ENCODE results near the gene RELB.

The RELB gene

GRCh38 chr19:45035755-45036154 is 34.5 kb downstream of the RELB start:
- Histone ChIP-seq H3K27me3 (ENCODE audit: insufficient read depth, low read length, poor library complexity) (no peaks in the 10 kb centered on the region), H3K4me1 (ENCODE audit: insufficient read depth, low read length) (peaks cover 21% of the 10 kb centered on the region), H3K27ac (ENCODE audit: low read length) (no peak overlapping the region), H4K20me1 (ENCODE audit: insufficient read depth, low read length) (peaks cover 15% of the 10 kb centered on the region), H2AFZ (ENCODE audit: low read depth, low read length) (no peak overlapping the region), H3K79me2 (ENCODE audit: insufficient read depth, low read length) (peaks cover 20% of the 10 kb centered on the region), H3K9ac (ENCODE audit: low read depth, low read length) (no peak overlapping the region), H3K9me3 (ENCODE audit: insufficient read depth, low read length, severe bottlenecking) (no peaks in the 10 kb centered on the region), H3K4me3 (ENCODE audit: low read depth in 1 of 2, low read length in 2 of 2) (no peak overlapping the region), H3K4me2 (ENCODE audit: insufficient read depth, low read length) (no peak overlapping the region), H3K36me3 (ENCODE audit: insufficient read depth, low read length) (peaks cover 14% of the 10 kb centered on the region)
- ATAC-seq (ENCODE audit: insufficient read depth, low read depth), result no peak
- no peak for DNase-seq
- TF ChIP-seq EZH2 (IDR thresholded peaks at IDR 0.05; ENCODE audit: borderline replicate concordance, low read depth, low read length, severe bottlenecking), result no peak
- TF ChIP-seq, protein P1, sequence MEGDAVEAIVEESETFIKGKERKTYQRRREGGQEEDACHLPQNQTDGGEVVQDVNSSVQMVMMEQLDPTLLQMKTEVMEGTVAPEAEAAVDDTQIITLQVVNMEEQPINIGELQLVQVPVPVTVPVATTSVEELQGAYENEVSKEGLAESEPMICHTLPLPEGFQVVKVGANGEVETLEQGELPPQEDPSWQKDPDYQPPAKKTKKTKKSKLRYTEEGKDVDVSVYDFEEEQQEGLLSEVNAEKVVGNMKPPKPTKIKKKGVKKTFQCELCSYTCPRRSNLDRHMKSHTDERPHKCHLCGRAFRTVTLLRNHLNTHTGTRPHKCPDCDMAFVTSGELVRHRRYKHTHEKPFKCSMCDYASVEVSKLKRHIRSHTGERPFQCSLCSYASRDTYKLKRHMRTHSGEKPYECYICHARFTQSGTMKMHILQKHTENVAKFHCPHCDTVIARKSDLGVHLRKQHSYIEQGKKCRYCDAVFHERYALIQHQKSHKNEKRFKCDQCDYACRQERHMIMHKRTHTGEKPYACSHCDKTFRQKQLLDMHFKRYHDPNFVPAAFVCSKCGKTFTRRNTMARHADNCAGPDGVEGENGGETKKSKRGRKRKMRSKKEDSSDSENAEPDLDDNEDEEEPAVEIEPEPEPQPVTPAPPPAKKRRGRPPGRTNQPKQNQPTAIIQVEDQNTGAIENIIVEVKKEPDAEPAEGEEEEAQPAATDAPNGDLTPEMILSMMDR (IDR thresholded peaks at IDR 0.05; ENCODE audit: borderline replicate concordance, extremely low read depth, low read length, poor library complexity, severe bottlenecking), result no peak

DNA sequence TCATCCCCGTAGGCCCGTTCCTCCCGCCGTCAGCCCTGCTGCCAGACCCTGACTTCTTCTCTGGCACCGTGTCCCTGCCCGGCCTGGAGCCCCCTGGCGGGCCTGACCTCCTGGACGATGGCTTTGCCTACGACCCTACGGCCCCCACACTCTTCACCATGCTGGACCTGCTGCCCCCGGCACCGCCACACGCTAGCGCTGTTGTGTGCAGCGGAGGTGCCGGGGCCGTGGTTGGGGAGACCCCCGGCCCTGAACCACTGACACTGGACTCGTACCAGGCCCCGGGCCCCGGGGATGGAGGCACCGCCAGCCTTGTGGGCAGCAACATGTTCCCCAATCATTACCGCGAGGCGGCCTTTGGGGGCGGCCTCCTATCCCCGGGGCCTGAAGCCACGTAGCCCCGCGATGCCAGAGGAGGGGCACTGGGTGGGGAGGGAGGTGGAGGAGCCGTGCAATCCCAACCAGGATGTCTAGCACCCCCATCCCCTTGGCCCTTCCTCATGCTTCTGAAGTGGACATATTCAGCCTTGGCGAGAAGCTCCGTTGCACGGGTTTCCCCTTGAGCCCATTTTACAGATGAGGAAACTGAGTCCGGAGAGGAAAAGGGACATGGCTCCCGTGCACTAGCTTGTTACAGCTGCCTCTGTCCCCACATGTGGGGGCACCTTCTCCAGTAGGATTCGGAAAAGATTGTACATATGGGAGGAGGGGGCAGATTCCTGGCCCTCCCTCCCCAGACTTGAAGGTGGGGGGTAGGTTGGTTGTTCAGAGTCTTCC is 36.3 kb downstream of the RELB start:
- H3K27ac ChIP-seq (ENCODE audit: low read length), result no peak overlapping the region
- peaks cover 37% of the 10 kb centered on the region for H3K79me2 ChIP-seq (ENCODE audit: insufficient read depth, low read length)
- H3K4me3 ChIP-seq (ENCODE audit: low read depth in 1 of 2, low read length in 2 of 2), result no peak overlapping the region
- no peak overlapping the region for H3K4me2 ChIP-seq (ENCODE audit: insufficient read depth, low read length)
- peaks cover 31% of the 10 kb centered on the region for H3K36me3 ChIP-seq (ENCODE audit: insufficient read depth, low read length)
- no peak overlapping the region for H3K9ac ChIP-seq (ENCODE audit: low read depth, low read length)
- H2AFZ ChIP-seq (ENCODE audit: low read depth, low read length), result no peak overlapping the region
- no peaks in the 10 kb centered on the region for H3K27me3 ChIP-seq (ENCODE audit: insufficient read depth, low read length, poor library complexity)
- TF ChIP-seq EZH2 (IDR thresholded peaks at IDR 0.05; ENCODE audit: borderline replicate concordance, low read depth, low read length, severe bottlenecking), result no peak
- TF ChIP-seq, protein P1 (IDR thresholded peaks at IDR 0.05; ENCODE audit: borderline replicate concordance, extremely low read depth, low read length, poor library complexity, severe bottlenecking), result no peak
- H3K9me3 ChIP-seq (ENCODE audit: insufficient read depth, low read length, severe bottlenecking), result no peaks in the 10 kb centered on the region
- ATAC-seq (ENCODE audit: insufficient read depth, low read depth) (no peak), DNase-seq (no peak)
- H4K20me1 ChIP-seq (ENCODE audit: insufficient read depth, low read length), result peaks cover 30% of the 10 kb centered on the region
- peaks cover 36% of the 10 kb centered on the region for H3K4me1 ChIP-seq (ENCODE audit: insufficient read depth, low read length)

GRCh38 chr19:45038931-45039893 is 37.9 kb downstream of the RELB start, which contains the start of gene CLASRP:
CLASRP (plus strand) TSS chr19:45039045; CDS start chr19:45040213, 1,168 bp downstream.
- ATAC-seq (ENCODE audit: insufficient read depth, low read depth), result peak; percentile 95
- Histone ChIP-seq H2AFZ (ENCODE audit: low read depth, low read length) (peak within 1 kb of the TSS; percentile 96), H3K27ac (ENCODE audit: low read length) (peak within 1 kb of the TSS; percentile 98), H3K27me3 (ENCODE audit: insufficient read depth, low read length, poor library complexity) (no peaks in the 10 kb centered on the region), H4K20me1 (ENCODE audit: insufficient read depth, low read length) (peaks cover 40% of the 10 kb centered on the region), H3K4me3 (ENCODE audit: low read depth in 1 of 2, low read length in 2 of 2) (peak within 1 kb of the TSS; percentile 70 to 77), H3K9ac (ENCODE audit: low read depth, low read length) (peak within 1 kb of the TSS; percentile 98), H3K79me2 (ENCODE audit: insufficient read depth, low read length) (peaks cover 51% of the 10 kb centered on the region), H3K36me3 (ENCODE audit: insufficient read depth, low read length) (peaks cover 47% of the 10 kb centered on the region), H3K4me2 (ENCODE audit: insufficient read depth, low read length) (peak within 1 kb of the TSS; percentile 90), H3K4me1 (ENCODE audit: insufficient read depth, low read length) (peaks cover 38% of the 10 kb centered on the region), H3K9me3 (ENCODE audit: insufficient read depth, low read length, severe bottlenecking) (no peaks in the 10 kb centered on the region)
- no peak for TF ChIP-seq EZH2 (IDR thresholded peaks at IDR 0.05; ENCODE audit: borderline replicate concordance, low read depth, low read length, severe bottlenecking)
- TF ChIP-seq, protein P1 (IDR thresholded peaks at IDR 0.05; ENCODE audit: borderline replicate concordance, extremely low read depth, low read length, poor library complexity, severe bottlenecking), result peak; percentile 16
- DNase-seq, result peak; percentile 90
